Osteocyte (in vitro differentiated cells): Measurements from ENCODE around the gene BRAT1. TPM values are rescaled to one million over a fixed set of nuclear protein-coding genes. Genes with fewer than 3 reads are reported as not detected.

Experiments
- DNase-seq: peaks from one replicate; pipeline ENCODE4 v3.0.0; 2021; ENCODE audit warnings: mixed read lengths; ENCODE audit not compliant: unreplicated experiment; ENCODE audit errors: extremely low spot score
- H3K27ac Mint-ChIP-seq: one replicate; pipeline ENCODE4 v1.8.0; 2021; ENCODE audit warnings: mild to moderate bottlenecking, mixed read lengths; ENCODE audit not compliant: unreplicated experiment
- H3K27me3 Mint-ChIP-seq: one replicate; pipeline ENCODE4 v1.8.0; 2021; ENCODE audit warnings: mixed read lengths; ENCODE audit not compliant: unreplicated experiment
- H3K36me3 Mint-ChIP-seq: one replicate; pipeline ENCODE4 v1.8.0; 2021; ENCODE audit warnings: mixed read lengths; ENCODE audit not compliant: unreplicated experiment
- H3K4me1 Mint-ChIP-seq: one replicate; pipeline ENCODE4 v1.8.0; 2021; ENCODE audit warnings: mixed read lengths; ENCODE audit not compliant: unreplicated experiment
- H3K4me3 Mint-ChIP-seq: one replicate; pipeline ENCODE4 v1.8.0; 2021; ENCODE audit warnings: mild to moderate bottlenecking, moderate library complexity, mixed read lengths; ENCODE audit not compliant: unreplicated experiment
- H3K9me3 Mint-ChIP-seq: one replicate; pipeline ENCODE4 v1.8.0; 2021; ENCODE audit warnings: mixed read lengths; ENCODE audit not compliant: unreplicated experiment
- CTCF ChIP-seq: fragments of 200-600 bp; sonication (generic); IDR thresholded peaks from 2 replicates; pipeline ENCODE4 v1.5.0; 2021; ENCODE audit warnings: antibody characterized with exemption, mild to moderate bottlenecking, moderate library complexity
- total RNA-seq: library from RNA; stranded (reverse); gene quantifications from 2 replicates; pipeline ENCODE4 v1.2.1, GENCODE V29; 2021

The BRAT1 gene
- total RNA-seq, 1 donor from 2014 or later, result 27.8 TPM

- Mint-ChIP-seq H3K36me3 (no peaks in the 10 kb centered on the region), H3K27ac (no peak overlapping the region), H3K4me1 (peaks cover 52% of the 10 kb centered on the region), H3K9me3 (no peaks in the 10 kb centered on the region), H3K27me3 (no peaks in the 10 kb centered on the region), H3K4me3 (no peak overlapping the region)
- no peak for TF ChIP-seq CTCF
- no peak for DNase-seq
Observed at GRCh38 chr7:2512179-2512661, 43.1 kb downstream of the BRAT1 start.

- Mint-ChIP-seq H3K27ac (no peak overlapping the region), H3K9me3 (no peaks in the 10 kb centered on the region), H3K4me3 (no peak overlapping the region), H3K27me3 (no peaks in the 10 kb centered on the region), H3K36me3 (no peaks in the 10 kb centered on the region), H3K4me1 (peaks cover 48% of the 10 kb centered on the region)
- no peak for DNase-seq
- TF ChIP-seq CTCF, result no peak
Observed at GRCh38 chr7:2511769-2512168, 43.6 kb downstream of the BRAT1 start.

GRCh38 chr7:2510909-2511768 lies 44.2 kb downstream of the BRAT1 start:
- no peaks in the 10 kb centered on the region for H3K9me3 Mint-ChIP-seq
- no peaks in the 10 kb centered on the region for H3K27me3 Mint-ChIP-seq
- TF ChIP-seq CTCF, result no peak
- no peak for DNase-seq
- H3K4me1 Mint-ChIP-seq, result peaks cover 43% of the 10 kb centered on the region
- H3K4me3 Mint-ChIP-seq, result no peak overlapping the region
- H3K27ac Mint-ChIP-seq, result no peak overlapping the region
- H3K36me3 Mint-ChIP-seq, result no peaks in the 10 kb centered on the region

- no peak for TF ChIP-seq CTCF
- H3K4me3 Mint-ChIP-seq, result no peak overlapping the region
- no peaks in the 10 kb centered on the region for H3K36me3 Mint-ChIP-seq
- H3K27me3 Mint-ChIP-seq, result no peaks in the 10 kb centered on the region
- no peak overlapping the region for H3K27ac Mint-ChIP-seq
- peaks cover 35% of the 10 kb centered on the region for H3K4me1 Mint-ChIP-seq
- no peaks in the 10 kb centered on the region for H3K9me3 Mint-ChIP-seq
- DNase-seq, result no peak
Observed at GRCh38 chr7:2510130-2510776, 45.1 kb downstream of the BRAT1 start.

DNA sequence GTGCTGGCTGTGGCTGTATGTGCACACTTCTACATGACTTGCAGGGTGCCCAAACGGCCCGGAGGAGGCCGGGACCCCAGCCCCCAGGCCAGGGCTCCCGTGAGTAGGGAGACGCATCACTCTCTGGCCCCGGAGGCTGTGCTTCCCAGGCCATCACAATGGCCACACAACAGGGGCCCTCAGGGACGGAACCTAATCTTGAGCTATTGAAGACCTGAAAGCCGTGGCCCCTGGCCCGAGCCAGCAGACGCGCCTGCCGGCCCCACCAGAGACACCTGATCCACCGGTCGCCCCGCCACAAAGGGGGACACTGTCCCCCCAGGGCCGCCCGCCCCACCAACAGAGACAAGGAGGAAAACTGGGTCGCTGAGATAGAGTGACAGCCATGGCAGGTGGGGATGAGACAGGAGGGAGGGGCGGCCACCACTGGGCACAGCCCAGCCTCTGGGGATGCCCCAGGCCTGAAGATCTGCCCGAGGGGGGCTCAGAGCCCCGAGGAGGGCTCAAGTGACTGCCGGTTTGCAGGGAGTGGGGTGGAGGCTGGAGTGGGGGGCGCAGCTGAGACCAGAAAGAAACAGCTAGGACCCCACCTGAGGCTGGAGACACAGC lies 45.9 kb downstream of the BRAT1 start:
- no peaks in the 10 kb centered on the region for H3K36me3 Mint-ChIP-seq
- H3K4me1 Mint-ChIP-seq, result peaks cover 35% of the 10 kb centered on the region
- no peaks in the 10 kb centered on the region for H3K9me3 Mint-ChIP-seq
- no peak for DNase-seq
- no peak overlapping the region for H3K4me3 Mint-ChIP-seq
- no peak for TF ChIP-seq CTCF
- no peaks in the 10 kb centered on the region for H3K27me3 Mint-ChIP-seq
- no peak overlapping the region for H3K27ac Mint-ChIP-seq
